Naive thymus-derived CD4-positive, alpha-beta T cell (primary cell): ENCODE measurements around the gene PANK4. TPM values are rescaled to one million over a fixed set of nuclear protein-coding genes. Genes with fewer than 3 reads are reported as not detected.
A peak's percentile ranks its signal among the peaks of the same experiment; 100 is the strongest.

Source experiments
- ATAC-seq: fragments of 150-1000 bp; cut with Tn5 transposase; 2 replicates; pipeline ENCODE4 v1.10.0; 2021; ENCODE audit warnings: mild to moderate bottlenecking, moderate library complexity
- CTCF ChIA-PET: fragments of 350-600 bp; sonication (Branson Sonifier 250); formaldehyde crosslinking; loops from one replicate; lab custom pipeline; 2021; ENCODE audit warnings: antibody characterized with exemption; lab: Charles Lee
- POLR2A ChIA-PET: fragments of 350-600 bp; sonication (Branson Sonifier 250); formaldehyde crosslinking; loops from one replicate; lab custom pipeline; 2021; ENCODE audit warnings: antibody characterized with exemption, inconsistent platforms; lab: Charles Lee
- DNase-seq, 9 donors: peaks; one replicate each; pipeline versions ENCODE4 v3.0.0 to v3.0.0-alpha.2; 2020 to 2022; ENCODE audit warnings: mixed read lengths in 1 of 9
- H3K27ac ChIP-seq: one replicate; pipeline ENCODE4 v1.7.0; 2013; ENCODE audit warnings: mild to moderate bottlenecking, low read depth, low read length, moderate library complexity
- H3K27me3 ChIP-seq, 2 donors: one replicate each; pipeline ENCODE4 v1.7.0; 2013; ENCODE audit warnings: low read length in 2 of 2, mild to moderate bottlenecking in 2 of 2, moderate library complexity in 2 of 2; ENCODE audit not compliant: control insufficient read depth in 2 of 2, insufficient read depth in 2 of 2
- H3K36me3 ChIP-seq, 3 experiments: 1 replicate in 2 of 3; 2 replicates in 1 of 3; pipeline ENCODE4 v1.7.0; 2013; ENCODE audit warnings: low read length in 3 of 3, mild to moderate bottlenecking in 3 of 3, moderate library complexity in 1 of 3; ENCODE audit not compliant: insufficient read depth in 3 of 3, control insufficient read depth in 2 of 3
- H3K4me1 ChIP-seq, 2 donors: one replicate each; pipeline ENCODE4 v1.7.0; 2013; ENCODE audit warnings: low read length in 2 of 2, mild to moderate bottlenecking in 2 of 2, moderate library complexity in 1 of 2; ENCODE audit not compliant: control insufficient read depth in 2 of 2, insufficient read depth in 2 of 2
- H3K4me3 ChIP-seq: 2 replicates; pipeline ENCODE4 v1.7.0; 2013; ENCODE audit warnings: mild to moderate bottlenecking, low read length
- H3K9me3 ChIP-seq, 3 experiments: 1 replicate in 2 of 3; 2 replicates in 1 of 3; pipeline ENCODE4 v1.7.0; 2013; ENCODE audit warnings: low read length in 3 of 3; ENCODE audit not compliant: control insufficient read depth in 2 of 3
- H3K27ac Mint-ChIP-seq, 9 donors: one replicate each; pipeline ENCODE4 v1.8.0; 2020 to 2022; ENCODE audit warnings: mixed read lengths in 9 of 9, mild to moderate bottlenecking in 8 of 9, moderate library complexity in 5 of 9, inconsistent platforms in 2 of 9
- H3K27me3 Mint-ChIP-seq, 5 donors: one replicate each; pipeline ENCODE4 v1.8.0; 2021 to 2022; ENCODE audit warnings: mixed read lengths in 5 of 5, mild to moderate bottlenecking in 1 of 5
- H3K36me3 Mint-ChIP-seq, 5 donors: one replicate each; pipeline ENCODE4 v1.8.0; 2020 to 2022; ENCODE audit warnings: mixed read lengths in 5 of 5, mild to moderate bottlenecking in 3 of 5, inconsistent platforms in 1 of 5
- H3K4me1 Mint-ChIP-seq, 7 donors: one replicate each; pipeline ENCODE4 v1.8.0; 2020 to 2022; ENCODE audit warnings: mixed read lengths in 7 of 7, mild to moderate bottlenecking in 3 of 7, inconsistent platforms in 1 of 7
- H3K4me3 Mint-ChIP-seq, 10 donors: one replicate each; pipeline ENCODE4 v1.8.0; 2020 to 2022; ENCODE audit warnings: mild to moderate bottlenecking in 10 of 10, mixed read lengths in 10 of 10, moderate library complexity in 6 of 10, inconsistent platforms in 2 of 10
- H3K9me3 Mint-ChIP-seq, 11 donors: one replicate each; pipeline ENCODE4 v1.8.0; 2020 to 2022; ENCODE audit warnings: mixed read lengths in 11 of 11, mild to moderate bottlenecking in 4 of 11, inconsistent platforms in 1 of 11, moderate library complexity in 1 of 11
- intact Hi-C, 2 donors: fragments of 100-400 bp; cut with micrococcal nuclease; formaldehyde crosslinking; loops; one replicate each; pipeline ENCODE4 v1.15.1; 2023
- polyA plus RNA-seq, 2 donors: library from polyadenylated mRNA; unstranded; fragments of 300-500 nt; fragmentation: Illumina TruSeq; gene quantifications; one replicate each; pipeline ENCODE4 v1.2.3, GENCODE V29; 2021
- total RNA-seq, 6 experiments: library from RNA in 5 of 6; stranded (reverse) in 5 of 6; gene quantifications; 1 replicate in 5 of 6; 2 replicates in 1 of 6; pipeline ENCODE4 v1.2.3 and lab custom pipeline; 2021 to 2026

Gene PANK4
- total and polyA plus RNA-seq, 7 experiments from 2014 or later = 12.7 to 91.2 (median 64.4) TPM

DNA sequence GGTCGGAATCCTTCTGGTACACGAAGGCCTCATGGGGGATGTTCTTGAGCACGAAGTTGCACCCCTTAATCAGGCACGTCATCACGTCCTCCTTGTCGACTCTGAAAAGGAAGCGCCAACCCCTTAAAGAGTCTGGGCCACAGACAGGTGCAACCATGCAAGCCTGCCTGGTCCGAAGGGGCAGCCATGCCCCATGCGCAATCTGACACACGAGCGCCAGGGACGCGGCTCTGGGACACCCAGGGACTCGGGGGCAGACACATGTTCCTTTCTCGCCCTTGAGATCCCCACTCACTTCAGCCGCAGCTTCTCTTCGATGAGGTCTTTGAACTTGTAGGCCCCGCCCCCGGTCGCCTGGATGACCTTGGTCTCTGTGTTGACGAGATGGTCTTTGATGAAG, 5.6 kb downstream of the PANK4 start:
- H3K36me3 ChIP-seq = peaks cover 17 to 63% (median 25%) of the 10 kb centered on the region in 3 experiments
- Mint-ChIP-seq H3K36me3 (peaks cover 0 to 14% (median 6%) of the 10 kb centered on the region in 5 donors), H3K9me3 (no peaks in the 10 kb centered on the region), H3K27ac (peak overlapping the region in 1 of 9 donors; percentile 23), H3K27me3 (no peaks in the 10 kb centered on the region), H3K4me3 (no peak overlapping the region), H3K4me1 (peaks cover 29 to 39% (median 34%) of the 10 kb centered on the region in 7 donors)
- no peak overlapping the region for H3K4me3 ChIP-seq
- peaks cover 27 to 31% of the 10 kb centered on the region in 2 donors for H3K4me1 ChIP-seq
- DNase-seq (no peak), ATAC-seq (no peak)
- no peaks in the 10 kb centered on the region for H3K9me3 ChIP-seq
- POLR2A ChIA-PET = no interaction called here
- H3K27me3 ChIP-seq = no peaks in the 10 kb centered on the region
- intact Hi-C loops = loop anchor here in 1 of 2 donors (10.0 kb wide), 2 partner anchors 226 to 1104 kb away; partner anchors contain the start of gene TPRG1L
- H3K27ac ChIP-seq = no peak overlapping the region
- CTCF ChIA-PET = no interaction called here

DNA sequence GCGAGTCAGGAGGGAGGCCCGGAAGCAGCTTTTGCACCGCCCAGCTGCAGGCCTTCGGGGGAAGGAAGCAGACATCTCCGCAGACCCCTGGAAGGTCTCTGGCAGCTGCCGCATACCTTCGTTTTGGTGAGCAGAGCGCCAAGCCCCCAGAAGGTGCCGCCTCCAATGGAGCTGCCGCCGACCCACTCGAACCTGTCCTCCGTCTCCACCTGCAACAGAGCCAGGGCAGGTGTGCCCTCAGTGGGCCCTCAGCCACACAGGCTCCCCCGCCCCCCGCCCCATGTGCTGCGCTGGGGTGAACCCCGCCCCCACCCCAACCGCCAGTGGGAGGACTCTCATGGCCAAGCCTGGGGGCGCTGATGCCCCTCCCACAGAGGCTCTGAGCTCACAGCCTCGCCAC, 6.2 kb downstream of the PANK4 start:
- no peak for DNase-seq
- no peak for ATAC-seq
- Histone ChIP-seq H3K4me1 (peaks cover 23 to 27% of the 10 kb centered on the region in 2 donors), H3K4me3 (no peak overlapping the region), H3K27ac (no peak overlapping the region), H3K9me3 (no peaks in the 10 kb centered on the region), H3K27me3 (no peaks in the 10 kb centered on the region), H3K36me3 (peaks cover 17 to 68% (median 27%) of the 10 kb centered on the region in 3 experiments)
- POLR2A ChIA-PET = no interaction called here
- H3K9me3 Mint-ChIP-seq = no peaks in the 10 kb centered on the region
- CTCF ChIA-PET = no interaction called here
- H3K27ac Mint-ChIP-seq = no peak overlapping the region
- peaks cover 0 to 14% (median 6%) of the 10 kb centered on the region in 5 donors for H3K36me3 Mint-ChIP-seq
- H3K4me1 Mint-ChIP-seq = peaks cover 28 to 35% (median 31%) of the 10 kb centered on the region in 7 donors
- H3K27me3 Mint-ChIP-seq = no peaks in the 10 kb centered on the region
- intact Hi-C loops = loop anchor here in 1 of 2 donors (10.0 kb wide), 2 partner anchors 225 to 1105 kb away; partner anchors contain the start of gene TPRG1L
- no peak overlapping the region for H3K4me3 Mint-ChIP-seq

DNA sequence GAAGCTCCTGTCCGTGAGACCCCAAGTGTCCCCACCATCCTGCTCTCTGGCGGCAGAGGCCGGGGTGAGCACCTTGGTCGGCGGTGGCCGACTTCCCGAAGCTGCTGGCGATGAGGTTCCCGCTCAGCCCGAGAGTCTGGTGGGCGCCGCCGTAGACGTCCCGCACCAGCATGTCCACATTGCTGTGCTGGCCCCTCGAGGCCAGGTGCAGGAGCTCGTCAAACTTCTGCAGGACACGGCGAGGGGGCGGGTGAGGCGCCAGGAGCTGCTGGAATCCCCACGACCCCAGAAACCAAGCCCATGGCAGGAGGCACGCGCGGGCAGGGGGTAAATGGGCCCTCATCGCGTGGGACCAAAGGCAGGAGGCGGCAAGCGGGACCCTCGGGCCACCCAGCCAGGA, 6.7 kb downstream of the PANK4 start:
- peaks cover 0 to 14% (median 6%) of the 10 kb centered on the region in 5 donors for H3K36me3 Mint-ChIP-seq
- intact Hi-C loops = loop anchor here in 1 of 2 donors (10.0 kb wide), 2 partner anchors 225 to 1105 kb away; partner anchors contain the start of gene TPRG1L
- DNase-seq (no peak), ATAC-seq (no peak)
- CTCF ChIA-PET = no interaction called here
- H3K4me1 Mint-ChIP-seq = peaks cover 23 to 30% (median 26%) of the 10 kb centered on the region in 7 donors
- no peak overlapping the region for H3K4me3 Mint-ChIP-seq
- POLR2A ChIA-PET = no interaction called here
- no peaks in the 10 kb centered on the region for H3K27me3 ChIP-seq
- peaks cover 17 to 73% (median 32%) of the 10 kb centered on the region in 3 experiments for H3K36me3 ChIP-seq
- H3K27ac ChIP-seq = no peak overlapping the region
- H3K9me3 ChIP-seq = no peaks in the 10 kb centered on the region
- no peak overlapping the region for H3K4me3 ChIP-seq
- H3K27ac Mint-ChIP-seq = no peak overlapping the region
- H3K27me3 Mint-ChIP-seq = no peaks in the 10 kb centered on the region
- H3K9me3 Mint-ChIP-seq = no peaks in the 10 kb centered on the region
- H3K4me1 ChIP-seq = peaks cover 18 to 22% of the 10 kb centered on the region in 2 donors

DNA sequence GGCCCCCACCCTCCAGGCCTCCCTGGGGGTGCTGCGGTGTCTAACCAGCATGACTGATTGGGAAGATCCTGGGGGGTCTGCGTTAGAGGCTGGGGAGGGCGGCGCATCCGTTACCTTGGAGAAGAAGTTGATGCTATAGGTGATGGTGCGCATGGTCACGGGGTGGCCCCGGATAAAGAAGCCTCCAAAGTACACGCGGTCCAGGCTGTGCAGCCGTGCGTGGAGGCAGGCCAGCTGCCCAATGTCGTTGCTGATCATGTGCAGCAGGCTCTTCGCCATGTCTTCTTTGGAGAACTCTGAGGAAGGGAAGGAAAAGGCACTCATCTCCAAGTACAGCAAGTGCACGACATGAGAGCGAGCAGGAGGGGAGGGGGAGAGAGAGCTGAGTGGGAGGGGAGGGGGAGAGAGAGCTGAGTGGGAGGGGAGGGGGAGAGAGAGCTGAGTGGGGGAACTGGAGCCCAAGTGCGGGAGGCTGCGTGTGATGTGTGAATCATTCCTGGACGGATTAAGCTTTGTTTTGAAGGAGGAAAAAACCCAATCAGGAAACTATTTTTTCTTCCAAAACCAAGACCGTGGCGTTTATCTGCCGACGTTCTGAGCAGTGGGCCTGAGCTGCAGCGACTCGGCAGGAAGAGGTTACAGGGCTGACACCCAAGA, 7.2 kb downstream of the PANK4 start:
- no peak for DNase-seq
- CTCF ChIA-PET = no interaction called here
- H3K36me3 Mint-ChIP-seq = peaks cover 0 to 14% (median 6%) of the 10 kb centered on the region in 5 donors
- H3K27me3 Mint-ChIP-seq = no peaks in the 10 kb centered on the region
- H3K4me3 Mint-ChIP-seq = no peak overlapping the region
- peaks cover 17 to 77% (median 34%) of the 10 kb centered on the region in 3 experiments for H3K36me3 ChIP-seq
- no peaks in the 10 kb centered on the region for H3K27me3 ChIP-seq
- intact Hi-C loops = no loop called here
- H3K9me3 Mint-ChIP-seq = no peaks in the 10 kb centered on the region
- no peak overlapping the region for H3K27ac ChIP-seq
- POLR2A ChIA-PET = no interaction called here
- H3K4me3 ChIP-seq = no peak overlapping the region
- peaks cover 14 to 17% of the 10 kb centered on the region in 2 donors for H3K4me1 ChIP-seq
- H3K4me1 Mint-ChIP-seq = peaks cover 17 to 24% (median 21%) of the 10 kb centered on the region in 7 donors
- no peak for ATAC-seq
- H3K27ac Mint-ChIP-seq = no peak overlapping the region
- no peaks in the 10 kb centered on the region for H3K9me3 ChIP-seq

DNA sequence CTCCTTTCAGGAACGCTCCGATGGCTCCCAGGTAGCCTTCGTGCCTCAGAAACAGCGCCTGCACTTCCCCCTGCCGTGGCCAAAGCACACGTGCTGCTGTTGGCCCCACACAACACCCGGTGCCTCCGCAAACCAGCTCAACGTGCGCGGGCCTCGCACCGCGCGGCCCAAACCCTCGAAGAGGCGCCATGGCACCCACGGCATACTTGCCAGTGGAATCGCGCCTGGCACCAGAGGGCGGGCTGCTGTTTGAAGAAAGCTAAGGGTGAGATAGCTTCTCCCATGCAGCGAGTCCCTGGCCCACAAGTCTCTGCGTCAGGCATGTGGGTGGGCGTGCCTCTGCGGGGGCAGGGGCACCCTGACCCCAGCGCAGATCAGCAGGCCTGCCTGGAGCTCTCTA, 7.9 kb downstream of the PANK4 start:
- H3K36me3 ChIP-seq = peaks cover 17 to 83% (median 40%) of the 10 kb centered on the region in 3 experiments
- peaks cover 12 to 18% (median 15%) of the 10 kb centered on the region in 7 donors for H3K4me1 Mint-ChIP-seq
- no peaks in the 10 kb centered on the region for H3K27me3 ChIP-seq
- intact Hi-C loops = no loop called here
- no peaks in the 10 kb centered on the region for H3K9me3 Mint-ChIP-seq
- no peak overlapping the region for H3K27ac ChIP-seq
- H3K36me3 Mint-ChIP-seq = peaks cover 0 to 14% (median 4%) of the 10 kb centered on the region in 5 donors
- no peak for ATAC-seq
- H3K9me3 ChIP-seq = no peaks in the 10 kb centered on the region
- no peak overlapping the region for H3K4me3 ChIP-seq
- ChIA-PET POLR2A (no interaction called here), CTCF (no interaction called here)
- DNase-seq = no peak
- no peak overlapping the region for H3K4me3 Mint-ChIP-seq
- H3K27ac Mint-ChIP-seq = peak overlapping the region in 1 of 9 donors; percentile 33
- H3K27me3 Mint-ChIP-seq = no peaks in the 10 kb centered on the region
- H3K4me1 ChIP-seq = peaks cover 10% of the 10 kb centered on the region in 2 donors

DNA sequence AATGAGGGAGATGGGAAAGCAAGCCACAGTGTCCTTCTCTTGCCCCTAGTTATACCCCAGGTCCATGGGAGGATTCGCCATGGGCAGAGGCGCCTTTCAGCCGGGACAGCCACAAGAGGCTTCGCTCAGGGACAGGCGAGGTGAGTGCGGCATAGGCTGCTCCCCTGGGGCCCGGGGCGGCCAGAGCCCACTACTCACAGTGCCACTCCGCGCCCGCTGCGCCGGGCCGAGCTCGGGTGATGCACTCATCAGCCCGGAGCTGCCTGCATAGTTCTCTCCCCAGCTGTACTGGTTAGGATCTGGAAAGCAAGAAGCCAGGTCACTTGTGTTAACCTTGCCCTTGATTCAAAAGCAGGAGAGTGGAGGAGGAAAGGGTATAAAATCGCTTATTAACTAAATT, 8.4 kb downstream of the PANK4 start:
- POLR2A ChIA-PET = no interaction called here
- H3K27me3 ChIP-seq = no peaks in the 10 kb centered on the region
- H3K27ac ChIP-seq = no peak overlapping the region
- H3K4me3 ChIP-seq = no peak overlapping the region
- intact Hi-C loops = no loop called here
- H3K9me3 ChIP-seq = no peaks in the 10 kb centered on the region
- peaks cover 5% of the 10 kb centered on the region in 2 donors for H3K4me1 ChIP-seq
- Mint-ChIP-seq H3K4me1 (peaks cover 8 to 13% (median 11%) of the 10 kb centered on the region in 7 donors), H3K27me3 (no peaks in the 10 kb centered on the region), H3K4me3 (no peak overlapping the region), H3K36me3 (peaks cover 0 to 14% (median 4%) of the 10 kb centered on the region in 5 donors), H3K27ac (no peak overlapping the region), H3K9me3 (no peaks in the 10 kb centered on the region)
- peaks cover 17 to 89% (median 41%) of the 10 kb centered on the region in 3 experiments for H3K36me3 ChIP-seq
- CTCF ChIA-PET = no interaction called here
- ATAC-seq (no peak), DNase-seq (no peak)
